SK-N-SH (cell line): ENCODE data around the gene ZDHHC14.

Experiments
- CHD2 ChIP-seq: fragments of 150-350 bp; IDR thresholded peaks from 2 replicates; pipeline ENCODE4 v1.6.1; 2018; ENCODE audit warnings: low read length; ENCODE audit not compliant: partially characterized antibody
- CTCF ChIP-seq: fragments of 200-600 bp; sonication (generic); IDR thresholded peaks from 2 replicates; pipeline ENCODE4 v1.6.1; 2017; ENCODE audit warnings: antibody characterized with exemption, mild to moderate bottlenecking, moderate library complexity
- EZH2phosphoT487 ChIP-seq: fragments of 200-600 bp; sonication (generic); IDR thresholded peaks from 2 replicates; pipeline ENCODE4 v1.6.1; 2017; ENCODE audit warnings: low read depth, mixed run types, mild to moderate bottlenecking, antibody characterized with exemption, moderate library complexity, borderline replicate concordance
- FOXM1 ChIP-seq: IDR thresholded peaks from 2 replicates; pipeline ENCODE4 v1.4.0; 2012; ENCODE audit warnings: low read depth, mild to moderate bottlenecking
- IRF3 ChIP-seq: fragments of 150-350 bp; IDR thresholded peaks from 2 replicates; pipeline ENCODE4 v1.6.1; 2016; ENCODE audit warnings: mild to moderate bottlenecking, low read depth, low read length
- MAX ChIP-seq: IDR thresholded peaks from 2 replicates; pipeline ENCODE4 v1.4.0; 2012; ENCODE audit warnings: low read depth
- MEF2A ChIP-seq: IDR thresholded peaks from 2 replicates; pipeline ENCODE4 v1.4.0; 2012; ENCODE audit warnings: low read depth, borderline replicate concordance
- MXI1 ChIP-seq: IDR thresholded peaks from 2 replicates; pipeline ENCODE4 v1.6.1; 2012; ENCODE audit warnings: mild to moderate bottlenecking, low read depth, low read length, improper control_type of control experiment
- NRF1 ChIP-seq: IDR thresholded peaks from 2 replicates; pipeline ENCODE4 v1.6.1; 2012; ENCODE audit warnings: low read depth, mild to moderate bottlenecking, low read length
- PBX3 ChIP-seq: IDR thresholded peaks from 2 replicates; pipeline ENCODE4; 2012
- POLR2AphosphoS5 ChIP-seq: IDR thresholded peaks from 2 replicates; pipeline ENCODE4 v1.6.1; 2012; ENCODE audit warnings: low read depth, low read length
- RFX5 ChIP-seq: IDR thresholded peaks from 2 replicates; pipeline ENCODE4 v1.6.1; 2012; ENCODE audit warnings: mild to moderate bottlenecking, improper control_type of control experiment, low read length
- TEAD4 ChIP-seq: IDR thresholded peaks from 2 replicates; pipeline ENCODE4 v1.4.0; 2012; ENCODE audit warnings: mild to moderate bottlenecking, borderline replicate concordance; ENCODE audit not compliant: insufficient read depth
- ZBTB33 ChIP-seq: IDR thresholded peaks from 2 replicates; pipeline ENCODE4 v1.4.0; 2012; ENCODE audit warnings: low read depth, borderline replicate concordance

- TF ChIP-seq EZH2phosphoT487 = no peak
- no peak for TF ChIP-seq PBX3
- no peak for TF ChIP-seq CTCF
- TF ChIP-seq FOXM1 = no peak
- no peak for TF ChIP-seq ZBTB33
- TF ChIP-seq NRF1 = no peak
- TF ChIP-seq MAX = no peak
- no peak for TF ChIP-seq CHD2
- TF ChIP-seq TEAD4 = no peak
- no peak for TF ChIP-seq RFX5
- TF ChIP-seq IRF3 = no peak
- no peak for TF ChIP-seq POLR2AphosphoS5
- no peak for TF ChIP-seq MEF2A
- TF ChIP-seq MXI1 = no peak
These were observed 212.6 kb downstream of the ZDHHC14 start for GRCh38 chr6:157593596-157593995.
